ENCODE data around the gene CD34. TPM values are rescaled to one million over a fixed set of nuclear protein-coding genes. Genes with fewer than 3 reads are reported as not detected.

CD34 gene
- total RNA-seq, 1 donor from 2014 or later: 307 TPM

- no peak for DNase-seq (ENCODE audit: extremely low read depth, low read depth, low spot score)
Observed at GRCh38 chr1:207836591-207837347, 74.2 kb downstream of the CD34 start.

- DNase-seq (ENCODE audit: extremely low read depth, low read depth, low spot score): no peak
Observed at GRCh38 chr1:207835958-207836357, 75.0 kb downstream of the CD34 start.

GRCh38 chr1:207833956-207834660, 76.8 kb downstream of the CD34 start:
- DNase-seq (ENCODE audit: extremely low read depth, low read depth, low spot score): no peak

GRCh38 chr1:207833381-207833780, 77.5 kb downstream of the CD34 start:
- no peak for DNase-seq (ENCODE audit: extremely low read depth, low read depth, low spot score)

GRCh38 chr1:207832796-207833195, 78.1 kb downstream of the CD34 start:
- no peak for DNase-seq (ENCODE audit: extremely low read depth, low read depth, low spot score)

- DNase-seq (ENCODE audit: extremely low read depth, low read depth, low spot score): no peak
Observed at GRCh38 chr1:207831517-207832327, 79.2 kb downstream of the CD34 start.

Other genes with a start within 250 kb of the CD34 start
- 191 and 196 TPM in 2 replicates for gene CD46, start 159.1 kb downstream of the CD34 start, total RNA-seq

Measured in glomerular endothelial cell (primary cell).